Gastrocnemius medialis (tissue), 4 donors: ENCODE measurements around the gene MEIS1.

ENCODE experiments used
- POLR2A ChIP-seq, 2 donors: fragments of 450-650 bp; IDR thresholded peaks; one replicate each; pipeline ENCODE4 v1.6.1; 2017; ENCODE audit warnings: antibody characterized with exemption in 2 of 2, mild to moderate bottlenecking in 2 of 2, moderate library complexity in 2 of 2
- TF ChIP-seq, protein P1 (sequence below), 5 experiments: fragments of 450-650 bp in 3 of 5; fragments of 200-600 bp in 2 of 5; sonication (generic) in 2 of 5; IDR thresholded peaks in 4 of 5; conservative IDR thresholded peaks in 1 of 5; 1 replicate in 4 of 5; 2 replicates in 1 of 5; pipeline ENCODE4 v1.5.1; 2016 to 2019; ENCODE audit warnings: antibody characterized with exemption in 5 of 5, mild to moderate bottlenecking in 3 of 5, moderate library complexity in 3 of 5

DNA sequence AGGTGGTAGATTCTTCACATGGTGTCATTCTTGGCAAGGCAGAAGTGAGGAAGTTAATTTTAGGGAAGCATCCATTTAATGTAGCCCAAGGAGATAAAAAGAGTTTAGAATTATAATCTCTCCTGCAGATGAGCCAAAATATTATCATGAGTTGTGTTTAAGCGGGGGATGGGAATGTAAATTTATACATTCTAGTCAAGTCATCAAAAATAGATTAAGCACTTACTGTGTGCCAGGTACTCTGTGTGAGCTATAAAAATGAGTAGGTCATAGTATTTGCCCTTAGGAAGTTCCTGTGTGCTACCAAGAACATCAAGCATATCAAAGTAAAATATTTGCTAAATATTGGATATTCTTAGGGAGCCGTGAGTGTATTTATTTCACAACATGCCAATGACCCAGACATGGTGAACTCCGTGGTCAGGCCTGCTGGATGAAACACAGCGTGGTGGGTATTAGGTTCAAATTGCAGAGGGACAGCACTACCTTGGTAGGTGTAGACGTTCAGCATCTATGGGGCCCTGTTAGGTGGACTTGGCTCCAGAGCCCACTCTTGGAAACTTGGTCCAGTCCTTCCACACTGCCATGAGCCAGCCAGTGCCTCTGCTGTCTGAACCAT lies 37.4 kb downstream of the MEIS1 start:
- TF ChIP-seq, protein P1, sequence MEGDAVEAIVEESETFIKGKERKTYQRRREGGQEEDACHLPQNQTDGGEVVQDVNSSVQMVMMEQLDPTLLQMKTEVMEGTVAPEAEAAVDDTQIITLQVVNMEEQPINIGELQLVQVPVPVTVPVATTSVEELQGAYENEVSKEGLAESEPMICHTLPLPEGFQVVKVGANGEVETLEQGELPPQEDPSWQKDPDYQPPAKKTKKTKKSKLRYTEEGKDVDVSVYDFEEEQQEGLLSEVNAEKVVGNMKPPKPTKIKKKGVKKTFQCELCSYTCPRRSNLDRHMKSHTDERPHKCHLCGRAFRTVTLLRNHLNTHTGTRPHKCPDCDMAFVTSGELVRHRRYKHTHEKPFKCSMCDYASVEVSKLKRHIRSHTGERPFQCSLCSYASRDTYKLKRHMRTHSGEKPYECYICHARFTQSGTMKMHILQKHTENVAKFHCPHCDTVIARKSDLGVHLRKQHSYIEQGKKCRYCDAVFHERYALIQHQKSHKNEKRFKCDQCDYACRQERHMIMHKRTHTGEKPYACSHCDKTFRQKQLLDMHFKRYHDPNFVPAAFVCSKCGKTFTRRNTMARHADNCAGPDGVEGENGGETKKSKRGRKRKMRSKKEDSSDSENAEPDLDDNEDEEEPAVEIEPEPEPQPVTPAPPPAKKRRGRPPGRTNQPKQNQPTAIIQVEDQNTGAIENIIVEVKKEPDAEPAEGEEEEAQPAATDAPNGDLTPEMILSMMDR (IDR thresholded peaks at IDR 0.05 in 4 of 5, conservative IDR thresholded peaks at IDR 0.05 in 1 of 5): no peak
- TF ChIP-seq POLR2A (IDR thresholded peaks at IDR 0.05): no peak
